K562 (cell line): ENCODE data around the gene PAQR7. TPM values are rescaled to one million over a fixed set of nuclear protein-coding genes. Genes with fewer than 3 reads are reported as not detected.
A peak's percentile ranks its signal among the peaks of the same experiment; 100 is the strongest.

ENCODE experiments used
- ATAC-seq: fragments of 200-7000 bp; cut with Tn5 transposase; 3 replicates; pipeline ENCODE4 v1.9.1; 2020; ENCODE audit warnings: moderate library complexity
- BruUV-seq: library from RNA; stranded (reverse); fragments of 400-500 nt; replicated peaks from 2 replicates; lab custom pipeline; 2021; lab: Mats Ljungman, UMichigan
- CTCF ChIA-PET: fragments of 300-600 bp; formaldehyde crosslinking; extraction: SDS; loops from one replicate; lab custom pipeline; 2021; ENCODE audit warnings: low intra/inter-chr PET ratio; lab: Yijun Ruan, JAX
- POLR2A ChIA-PET: fragments of 300-600, 350-650 bp; sonication (Branson Sonifier 250); formaldehyde crosslinking; extraction: SDS; loops from one replicate; lab custom pipeline; 2021; ENCODE audit warnings: antibody characterized with exemption, inconsistent platforms; lab: Yijun Ruan, JAX
- DNase-seq, 4 experiments: peaks; one replicate each; pipeline versions ENCODE4 v3.0.0 to v3.0.0-alpha.2; 2011 to 2018; ENCODE audit warnings: low spot score in 3 of 4, mixed read lengths in 3 of 4; ENCODE audit errors: extremely low read depth in 1 of 4
- FAIRE-seq: peaks from 2 replicates; lab custom pipeline; 2011; peaks lifted over from hg19 to GRCh38; lab: Jason Lieb, UNC
- H2AFZ ChIP-seq: 2 replicates; pipeline ENCODE4 v1.6.0; 2011; ENCODE audit warnings: low read depth, low read length, control low read depth, inconsistent platforms
- H3K27ac ChIP-seq: fragments of 200-600 bp; 3 replicates; pipeline ENCODE4 v1.8.0; 2011; ENCODE audit warnings: low read depth, mild to moderate bottlenecking, control low read depth, inconsistent platforms, low read length, moderate library complexity, mixed read lengths; ENCODE audit errors: extremely low read depth
- H3K27me3 ChIP-seq, 2 experiments: fragments of 300-600 bp in 1 of 2; 2 replicates in 1 of 2; 3 replicates in 1 of 2; pipeline versions ENCODE4 v1.6.0 to v1.8.0; 2011; ENCODE audit warnings: inconsistent platforms in 2 of 2, low read length in 2 of 2, mild to moderate bottlenecking in 1 of 2, mixed read lengths in 1 of 2, moderate library complexity in 1 of 2; ENCODE audit not compliant: control insufficient read depth in 2 of 2, insufficient read depth in 2 of 2
- H3K36me3 ChIP-seq: fragments of 300-600 bp; 3 replicates; pipeline ENCODE4 v1.8.0; 2011; ENCODE audit warnings: mild to moderate bottlenecking, low read length, inconsistent platforms; ENCODE audit not compliant: control insufficient read depth, insufficient read depth
- H3K4me1 ChIP-seq, 2 experiments: fragments of 200-600 bp in 1 of 2; replicated peaks in 1 of 2; 2 replicates in 1 of 2; 3 replicates in 1 of 2; pipeline versions ENCODE4 v1.5.1 to v1.8.0; 2011; ENCODE audit warnings: inconsistent platforms in 2 of 2, low read length in 2 of 2, mild to moderate bottlenecking in 1 of 2, mixed read lengths in 1 of 2, moderate library complexity in 1 of 2; ENCODE audit not compliant: control insufficient read depth in 2 of 2, insufficient read depth in 2 of 2
- H3K4me2 ChIP-seq: 2 replicates; pipeline ENCODE4 v1.6.1; 2011; ENCODE audit warnings: low read length, control low read depth, inconsistent platforms, mixed read lengths; ENCODE audit not compliant: insufficient read depth
- H3K4me3 ChIP-seq: fragments of 200-600 bp; sonication (generic), shearing (Covaris generic); 2 replicates; pipeline ENCODE4 v1.5.1; 2016; ENCODE audit warnings: control low read depth, inconsistent platforms
- H3K79me2 ChIP-seq: fragments of 200-600 bp; 3 replicates; pipeline ENCODE4 v1.8.0; 2011; ENCODE audit warnings: low read length, inconsistent platforms; ENCODE audit not compliant: control insufficient read depth, insufficient read depth
- H3K9ac ChIP-seq, 2 experiments: 2 replicates each; pipeline versions ENCODE4 v1.6.0 to v1.6.1; 2011; ENCODE audit warnings: low read depth in 2 of 2, low read length in 2 of 2, control low read depth in 1 of 2, inconsistent platforms in 1 of 2, mild to moderate bottlenecking in 1 of 2, mixed read lengths in 1 of 2; ENCODE audit not compliant: insufficient read depth in 1 of 2
- H3K9me1 ChIP-seq: one replicate; pipeline ENCODE4 v1.6.0; 2011; ENCODE audit warnings: inconsistent platforms, mild to moderate bottlenecking, low read length, moderate library complexity; ENCODE audit not compliant: control insufficient read depth, insufficient read depth
- H3K9me3 ChIP-seq: replicated peaks from 2 replicates; pipeline ENCODE4 v1.5.1; 2011; ENCODE audit warnings: low read depth, low read length, inconsistent platforms; ENCODE audit not compliant: control insufficient read depth, insufficient read depth
- H4K20me1 ChIP-seq: replicated peaks from 2 replicates; pipeline ENCODE4 v1.6.1; 2011; ENCODE audit warnings: low read length, inconsistent platforms, mixed read lengths; ENCODE audit not compliant: control insufficient read depth, insufficient read depth
- FOXJ3 ChIP-seq: sonication (generic); formaldehyde crosslinking; IDR thresholded peaks from 2 replicates; pipeline ENCODE4 v1.4.0; 2020; ENCODE audit warnings: mild to moderate bottlenecking, missing genetic modification reagents
- HEY1 ChIP-seq: fragments of 250-450 bp; sonication (Bioruptor Pico); IDR thresholded peaks from 2 replicates; pipeline ENCODE4 v1.5.0; 2020; ENCODE audit warnings: mild to moderate bottlenecking, moderate library complexity, borderline replicate concordance
- HOXB6 ChIP-seq: fragments of 250-450 bp; sonication (Bioruptor Pico); IDR thresholded peaks from 2 replicates; pipeline ENCODE4 v1.5.1; 2022; ENCODE audit warnings: mild to moderate bottlenecking, borderline replicate concordance
- ILK ChIP-seq: fragments of 450-650 bp; IDR thresholded peaks from 2 replicates; pipeline ENCODE4 v1.6.1; 2016; ENCODE audit warnings: missing genetic modification characterization, low read depth, mild to moderate bottlenecking, missing compliant biosample characterization, moderate library complexity, borderline replicate concordance
- KLF16 ChIP-seq: IDR thresholded peaks from 2 replicates; pipeline ENCODE4 v1.6.1; 2016; ENCODE audit warnings: antibody characterized with exemption
- MAFF ChIP-seq: IDR thresholded peaks from 2 replicates; pipeline ENCODE4 v1.6.1; 2012; ENCODE audit warnings: low read length, improper control_type of control experiment
- MBD1 ChIP-seq: fragments of 250-450 bp; sonication (Bioruptor Pico); IDR thresholded peaks from 2 replicates; pipeline ENCODE4 v1.8.0; 2022; ENCODE audit warnings: inconsistent platforms
- MLLT1 ChIP-seq, 2 experiments: fragments of 450-650 bp; IDR thresholded peaks; 2 replicates each; pipeline ENCODE4 v1.6.1; 2016
- MTF1 ChIP-seq: fragments of 250-450 bp; sonication (Bioruptor Pico); IDR thresholded peaks from 2 replicates; pipeline ENCODE4 v1.9.0; 2021; ENCODE audit warnings: moderate library complexity, mild to moderate bottlenecking, inconsistent platforms, borderline replicate concordance
- PRPF4 ChIP-seq: fragments of 200-400 bp; formaldehyde crosslinking; IDR thresholded peaks from one replicate; pipeline ENCODE4 v1.6.1; 2017; ENCODE audit warnings: low read length, low read depth, mild to moderate bottlenecking; ENCODE audit not compliant: insufficient read depth, poor library complexity, severe bottlenecking
- RBM14 ChIP-seq: fragments of 200-400 bp; formaldehyde crosslinking; IDR thresholded peaks from 2 replicates; pipeline ENCODE4 v1.6.1; 2018; ENCODE audit warnings: low read depth, mild to moderate bottlenecking, low read length, moderate library complexity, borderline replicate concordance; ENCODE audit not compliant: insufficient read depth
- ZNF197 ChIP-seq: fragments of 200-800 bp; sonication (Bioruptor generic); IDR thresholded peaks from 2 replicates; pipeline ENCODE4 v1.6.1; 2016; ENCODE audit warnings: low read depth, missing genetic modification characterization, missing compliant biosample characterization
- ZNF655 ChIP-seq: fragments of 250-450 bp; sonication (Bioruptor Pico); IDR thresholded peaks from 2 replicates; pipeline ENCODE4 v1.5.0; 2021
- ZNF717 ChIP-seq: fragments of 250-450 bp; sonication (Bioruptor Pico); IDR thresholded peaks from 2 replicates; pipeline ENCODE4 v1.5.0; 2021
- WGBS: fragments of 100-300 bp; shearing (Covaris generic); methylation state at CpG from one replicate; pipeline ENCODE4 v1.1.6; 2016; ENCODE audit warnings: low coverage, mixed read lengths; ENCODE audit not compliant: insufficient coverage; ENCODE audit errors: missing lambda C conversion rate; 5-methylcytosine and 5-hydroxymethylcytosine counted together
- in situ Hi-C: fragments of 300-500 bp; cut with MboI; formaldehyde crosslinking; loops from 4 replicates; pipeline ENCODE4 v1.15.0; 2018; ENCODE audit warnings: inconsistent platforms, mixed read lengths
- intact Hi-C: fragments of 100-400 bp; cut with micrococcal nuclease; formaldehyde crosslinking; loops from 2 replicates; pipeline ENCODE4 v1.14.2; 2022
- polyA plus RNA-seq, 8 experiments: library from polyadenylated mRNA; depleted of rRNA in 4 of 8; stranded (reverse) in 5 of 8; unstranded in 3 of 8; fragments of >200 nt; fragmentation: Nextera tagmentation in 2 of 8; fragmentation: Illumina TruSeq in 1 of 8; extraction: Ambion mirVana in 2 of 8; extraction: Trizol in 1 of 8; gene quantifications; 2 replicates each; pipeline versions ENCODE4 v1.2.1 to v1.2.3, GENCODE V29; 2011 to 2014; ENCODE audit warnings: inconsistent platforms in 1 of 8, missing spikeins in 1 of 8
- total RNA-seq, 7 experiments: library from RNA; depleted of rRNA in 6 of 7; stranded (reverse); fragments of >200 nt in 6 of 7; fragmentation: Illumina TruSeq in 2 of 7; extraction: Trizol in 2 of 7; gene quantifications; 2 replicates each; pipeline versions ENCODE4 v1.2.1 to v1.2.3, GENCODE V29; 2011 to 2021; ENCODE audit warnings: low replicate concordance in 1 of 7

The PAQR7 gene
- total and polyA plus RNA-seq, 9 of the 15 experiments (the other 6 are each of a cell fraction or from before 2014, with no cell fraction given) = 1.1 to 5.2 (median 2.6) TPM

DNA sequence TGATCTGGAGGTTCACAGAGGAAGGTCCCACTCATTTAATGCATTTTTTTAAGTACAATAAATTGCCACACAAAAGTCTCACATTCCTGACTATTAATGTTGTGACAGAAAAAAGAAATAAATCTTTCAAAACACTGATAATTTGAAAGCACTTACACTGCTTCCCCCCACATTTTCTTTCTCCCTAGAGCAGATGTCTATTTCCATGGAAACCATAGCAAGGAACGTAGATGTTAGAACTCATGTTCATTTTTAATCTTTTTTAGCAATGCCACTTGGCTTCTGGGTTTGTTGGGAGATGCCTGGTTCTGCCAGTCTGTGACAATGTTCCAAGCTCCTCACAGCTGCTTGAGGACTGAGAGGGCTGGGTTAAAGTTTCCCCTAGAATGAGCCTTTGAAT, 32.7 kb upstream of the PAQR7 start (continued):
- TF ChIP-seq RBM14 (no peak), ZNF655 (CRISPR knock-in tag) (no peak), HEY1 (CRISPR knock-in tag) (no peak), KLF16 (no peak), HOXB6 (no peak), FOXJ3 (CRISPR knock-in tag) (no peak)
- TF ChIP-seq, all 486 proteins: peak for 0

DNA sequence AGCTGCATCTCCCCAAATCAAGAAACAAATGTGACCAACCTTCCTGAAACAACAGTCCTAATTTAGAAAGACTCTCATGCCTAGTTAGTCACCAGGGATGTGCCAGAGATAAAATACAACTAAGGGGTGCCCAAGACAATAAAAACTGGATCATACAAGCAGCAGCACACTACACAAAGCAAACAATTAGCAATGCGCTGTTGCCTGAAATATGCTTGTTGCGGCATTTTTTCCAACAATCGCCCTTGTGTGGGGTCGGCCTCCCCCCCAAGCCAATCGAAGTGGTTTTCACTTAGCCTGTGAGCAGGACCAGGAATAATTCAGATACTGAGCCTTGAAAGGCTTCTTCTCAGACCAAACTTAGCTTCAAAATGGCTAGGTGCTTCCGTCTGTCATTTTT, 32.1 kb upstream of the PAQR7 start:
- FAIRE-seq = no peak
- no peak for ATAC-seq
- in situ Hi-C loops = no loop called here
- no peak for DNase-seq
- Histone ChIP-seq H2AFZ (peak overlapping the region; percentile 95), H3K4me1 (peaks cover 19 to 24% of the 10 kb centered on the region in 2 experiments; a peak in 4 of 5 replicates), H3K4me2 (no peak overlapping the region), H4K20me1 (peaks cover 22% of the 10 kb centered on the region), H3K9ac (no peak overlapping the region; a peak in 1 of 4 replicates), H3K27ac (no peak overlapping the region), H3K27me3 (no peaks in the 10 kb centered on the region), H3K9me1 (peaks cover 6% of the 10 kb centered on the region), H3K79me2 (peaks cover 34% of the 10 kb centered on the region), H3K9me3 (no peaks in the 10 kb centered on the region), H3K4me3 (no peak overlapping the region), H3K36me3 (peaks cover 21% of the 10 kb centered on the region)
- intact Hi-C loops = loop anchor here (2.0 kb wide), 1 partner anchor 25 kb away; no protein-coding TSS in a partner anchor
- 87% methylated on average over 6 of the region's 6 CpGs for WGBS
- CTCF ChIA-PET = no interaction called here
- POLR2A ChIA-PET = interaction anchor here (0.7 to 4.6 kb wide), 8 partner anchors 9 to 26 kb away, joined by 3 to 19 read pairs (median 5); no protein-coding TSS in a partner anchor
- no TSS peak for BruUV-seq
- TF ChIP-seq MAFF (peak; percentile 32; the same call in 1 of the 2 replicates), MLLT1 (IDR thresholded peaks at IDR 0.05) (no peak), PRPF4 (no peak), ZNF717 (CRISPR knock-in tag) (no peak), MBD1 (CRISPR knock-in tag) (no peak), ZNF197 (CRISPR knock-in tag) (no peak), ILK (tag) (no peak), MTF1 (CRISPR knock-in tag) (no peak)
